Peyer's patch (tissue), 4 donors: ENCODE results near the gene CD82.

ENCODE experiments used
- POLR2A ChIP-seq, 2 donors: fragments of 450-650 bp; IDR thresholded peaks; one replicate each; pipeline ENCODE4 v1.5.1; 2017; ENCODE audit warnings: antibody characterized with exemption in 2 of 2, mild to moderate bottlenecking in 2 of 2, moderate library complexity in 2 of 2
- TF ChIP-seq, protein P1 (sequence below), 6 experiments: fragments of 450-650 bp in 4 of 6; fragments of 200-600 bp in 2 of 6; sonication (generic) in 1 of 6; IDR thresholded peaks; one replicate each; pipeline ENCODE4 v1.5.1; 2017 to 2019; ENCODE audit warnings: antibody characterized with exemption in 6 of 6, mild to moderate bottlenecking in 3 of 6, moderate library complexity in 1 of 6

DNA sequence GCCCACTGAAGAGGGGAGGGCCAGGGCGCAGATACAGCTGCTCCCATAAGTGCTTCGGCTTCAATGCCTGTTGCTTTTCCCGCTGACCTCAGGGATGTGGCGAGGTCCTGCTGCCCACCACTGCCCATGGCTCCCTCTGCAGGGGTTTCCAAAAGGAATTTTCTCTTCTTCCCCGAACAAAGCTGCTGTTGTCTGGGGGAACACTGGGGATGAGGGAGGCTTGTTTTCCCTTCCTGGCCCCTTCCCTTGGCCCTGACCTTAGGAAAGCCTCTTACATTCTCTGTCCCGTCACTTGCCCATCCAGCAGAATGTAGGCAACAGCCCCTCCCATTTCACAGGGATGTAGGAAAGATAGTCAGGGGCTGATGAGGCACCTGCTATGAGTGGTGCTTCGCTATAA lies 34.8 kb downstream of the CD82 start:
- TF ChIP-seq, protein P1, sequence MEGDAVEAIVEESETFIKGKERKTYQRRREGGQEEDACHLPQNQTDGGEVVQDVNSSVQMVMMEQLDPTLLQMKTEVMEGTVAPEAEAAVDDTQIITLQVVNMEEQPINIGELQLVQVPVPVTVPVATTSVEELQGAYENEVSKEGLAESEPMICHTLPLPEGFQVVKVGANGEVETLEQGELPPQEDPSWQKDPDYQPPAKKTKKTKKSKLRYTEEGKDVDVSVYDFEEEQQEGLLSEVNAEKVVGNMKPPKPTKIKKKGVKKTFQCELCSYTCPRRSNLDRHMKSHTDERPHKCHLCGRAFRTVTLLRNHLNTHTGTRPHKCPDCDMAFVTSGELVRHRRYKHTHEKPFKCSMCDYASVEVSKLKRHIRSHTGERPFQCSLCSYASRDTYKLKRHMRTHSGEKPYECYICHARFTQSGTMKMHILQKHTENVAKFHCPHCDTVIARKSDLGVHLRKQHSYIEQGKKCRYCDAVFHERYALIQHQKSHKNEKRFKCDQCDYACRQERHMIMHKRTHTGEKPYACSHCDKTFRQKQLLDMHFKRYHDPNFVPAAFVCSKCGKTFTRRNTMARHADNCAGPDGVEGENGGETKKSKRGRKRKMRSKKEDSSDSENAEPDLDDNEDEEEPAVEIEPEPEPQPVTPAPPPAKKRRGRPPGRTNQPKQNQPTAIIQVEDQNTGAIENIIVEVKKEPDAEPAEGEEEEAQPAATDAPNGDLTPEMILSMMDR (IDR thresholded peaks at IDR 0.05): no peak
- no peak for TF ChIP-seq POLR2A (IDR thresholded peaks at IDR 0.05)
